Spleen (tissue), 11 donors: ENCODE measurements around the gene KIF1A. TPM values are rescaled to one million over a fixed set of nuclear protein-coding genes. Genes with fewer than 3 reads are reported as not detected.

ENCODE experiments used
- DNase-seq: peaks from one replicate; pipeline ENCODE4 v3.0.0-alpha.2; 2020
- H3K27ac ChIP-seq, 8 donors: fragments of 200-600 bp; sonication (generic) in 7 of 8; 1 replicate in 4 of 8; 2 replicates in 4 of 8; pipeline versions ENCODE4 v1.5.0 to v1.8.0; 2016 to 2021; ENCODE audit warnings: inconsistent platforms in 4 of 8, mild to moderate bottlenecking in 4 of 8, moderate library complexity in 1 of 8
- H3K27me3 ChIP-seq, 7 donors: fragments of 200-600 bp; sonication (generic) in 6 of 7; replicated peaks in 1 of 7; 1 replicate in 4 of 7; 2 replicates in 3 of 7; pipeline versions ENCODE4 v1.5.0 to v1.8.0; 2016 to 2021; ENCODE audit warnings: inconsistent platforms in 3 of 7, mild to moderate bottlenecking in 1 of 7
- H3K36me3 ChIP-seq, 6 donors: fragments of 200-600 bp; sonication (generic) in 5 of 6; 1 replicate in 4 of 6; 2 replicates in 2 of 6; pipeline versions ENCODE4 v1.5.0 to v1.8.0; 2016 to 2021; ENCODE audit warnings: inconsistent platforms in 2 of 6
- H3K4me1 ChIP-seq, 6 donors: fragments of 200-600 bp; sonication (generic) in 5 of 6; 1 replicate in 3 of 6; 2 replicates in 3 of 6; pipeline versions ENCODE4 v1.5.0 to v1.8.0; 2016 to 2021; ENCODE audit warnings: inconsistent platforms in 3 of 6
- H3K4me3 ChIP-seq, 8 donors: fragments of 200-600 bp; sonication (generic) in 7 of 8; 1 replicate in 4 of 8; 2 replicates in 4 of 8; pipeline versions ENCODE4 v1.5.0 to v1.8.0; 2016 to 2021; ENCODE audit warnings: inconsistent platforms in 4 of 8, mild to moderate bottlenecking in 4 of 8, moderate library complexity in 2 of 8
- H3K9me3 ChIP-seq, 8 donors: fragments of 200-600 bp; sonication (generic) in 7 of 8; 1 replicate in 4 of 8; 2 replicates in 4 of 8; pipeline versions ENCODE4 v1.5.0 to v1.8.0; 2016 to 2021; ENCODE audit warnings: inconsistent platforms in 4 of 8
- POLR2A ChIP-seq, 3 donors: fragments of 450-650 bp; IDR thresholded peaks; one replicate each; pipeline ENCODE4 v1.5.1; 2017; ENCODE audit warnings: antibody characterized with exemption in 3 of 3, mild to moderate bottlenecking in 1 of 3
- POLR2AphosphoS5 ChIP-seq, 3 donors: sonication (generic); formaldehyde crosslinking; IDR thresholded peaks; one replicate each; pipeline ENCODE4 v1.5.1; 2017; ENCODE audit warnings: antibody characterized with exemption in 3 of 3
- WGBS, 5 donors: extraction: QIAGEN DNeasy Blood & Tissue Kit in 3 of 5; methylation state at CpG; one replicate each; pipeline versions ENCODE4 v1.1.5 to v1.1.7; 2013 to 2018; 5-methylcytosine and 5-hydroxymethylcytosine counted together
- intact Hi-C: fragments of 100-400 bp; cut with DNase I; formaldehyde crosslinking; loops from one replicate; pipeline ENCODE4 v1.15.0; 2023; ENCODE audit warnings: low total_unique reads
- polyA plus RNA-seq, 3 donors: library from polyadenylated mRNA; stranded (reverse); fragments of 200-250 nt; gene quantifications; one replicate each; pipeline ENCODE4 v1.2.1, GENCODE V29; 2013
- total RNA-seq, 7 donors: library from RNA; depleted of rRNA in 3 of 7; stranded (reverse); fragments of >200 nt in 3 of 7; fragmentation: NEBNext Ultra II Directional in 4 of 7; extraction: Animal tissue kit (Norgen Biotek cat#: 25700) in 4 of 7; gene quantifications; one replicate each; pipeline versions ENCODE4 v1.1.0 to v1.2.1, GENCODE V29; 2016 to 2021
- TF ChIP-seq, protein P1 (sequence below), 11 experiments: fragments of 200-600 bp in 7 of 11; fragments of 450-650 bp in 4 of 11; sonication (generic) in 4 of 11; IDR thresholded peaks in 8 of 11; conservative IDR thresholded peaks in 3 of 11; 1 replicate in 7 of 11; 2 replicates in 4 of 11; pipeline versions ENCODE4 v1.4.0 to v1.8.0; 2016 to 2021; ENCODE audit warnings: antibody characterized with exemption in 11 of 11, inconsistent platforms in 4 of 11, mild to moderate bottlenecking in 1 of 11
- donor health status: healthy with polysubstance abuse.
- donor health status: DM: no; HTN: no; CAD: no; lungs with moderate emphysema.
- donor health status: DM: no; HTN: no; CAD: no.
- donor health status: Bipolar disorder and iron deficiency.
- donor health status: healthy.
- donor health status: DM: no; HTN: no; CAD: no.
- donor health status: DM: yes; HTN: yes; CAD: no.

KIF1A gene
- total and polyA plus RNA-seq, 10 donors = 0.02 to 2.0 (median 0.55) TPM; not detected in 1

DNA sequence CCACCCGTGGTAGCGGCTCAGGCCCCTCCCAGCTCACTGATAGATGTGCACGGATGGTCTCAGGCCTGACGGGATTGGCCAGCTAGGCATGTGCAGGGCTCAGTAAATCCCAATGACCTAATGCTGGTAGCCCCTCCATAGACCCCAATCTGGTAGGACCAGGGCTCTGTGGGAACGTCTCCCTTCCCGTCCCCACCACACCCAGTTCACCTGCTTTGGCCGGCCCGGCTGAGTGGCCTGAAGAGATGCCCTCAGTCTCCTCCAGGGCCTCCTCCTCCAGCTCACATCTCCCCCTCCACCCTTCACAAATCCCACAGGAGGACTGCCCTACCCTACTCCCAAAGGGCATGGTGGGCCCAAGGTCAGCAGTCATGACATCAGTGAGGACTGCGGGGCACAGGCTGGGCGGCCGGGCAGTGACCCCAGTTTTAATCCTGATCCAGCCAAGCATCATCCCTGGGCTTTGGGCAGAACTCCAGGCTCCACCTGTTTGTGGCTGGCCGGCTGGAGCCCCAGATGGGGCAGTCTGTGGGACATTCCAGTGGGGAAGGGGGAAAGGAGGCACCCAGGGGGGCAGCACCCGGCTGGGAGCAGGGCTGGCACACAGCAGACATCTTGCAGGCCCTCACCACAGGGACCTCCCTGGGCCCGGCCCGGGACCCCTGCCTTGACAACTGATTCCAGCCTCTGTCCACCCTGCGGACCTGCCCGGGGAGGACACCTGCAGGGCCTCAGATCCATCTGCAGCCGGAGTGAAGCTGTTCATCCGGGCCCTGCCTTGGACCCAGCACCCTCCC lies 2.3 kb downstream of the KIF1A start:
- intact Hi-C loops = no loop called here
- no peaks in the 10 kb centered on the region for H3K36me3 ChIP-seq
- TF ChIP-seq, protein P1, sequence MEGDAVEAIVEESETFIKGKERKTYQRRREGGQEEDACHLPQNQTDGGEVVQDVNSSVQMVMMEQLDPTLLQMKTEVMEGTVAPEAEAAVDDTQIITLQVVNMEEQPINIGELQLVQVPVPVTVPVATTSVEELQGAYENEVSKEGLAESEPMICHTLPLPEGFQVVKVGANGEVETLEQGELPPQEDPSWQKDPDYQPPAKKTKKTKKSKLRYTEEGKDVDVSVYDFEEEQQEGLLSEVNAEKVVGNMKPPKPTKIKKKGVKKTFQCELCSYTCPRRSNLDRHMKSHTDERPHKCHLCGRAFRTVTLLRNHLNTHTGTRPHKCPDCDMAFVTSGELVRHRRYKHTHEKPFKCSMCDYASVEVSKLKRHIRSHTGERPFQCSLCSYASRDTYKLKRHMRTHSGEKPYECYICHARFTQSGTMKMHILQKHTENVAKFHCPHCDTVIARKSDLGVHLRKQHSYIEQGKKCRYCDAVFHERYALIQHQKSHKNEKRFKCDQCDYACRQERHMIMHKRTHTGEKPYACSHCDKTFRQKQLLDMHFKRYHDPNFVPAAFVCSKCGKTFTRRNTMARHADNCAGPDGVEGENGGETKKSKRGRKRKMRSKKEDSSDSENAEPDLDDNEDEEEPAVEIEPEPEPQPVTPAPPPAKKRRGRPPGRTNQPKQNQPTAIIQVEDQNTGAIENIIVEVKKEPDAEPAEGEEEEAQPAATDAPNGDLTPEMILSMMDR (IDR thresholded peaks at IDR 0.05 in 8 of 11, conservative IDR thresholded peaks at IDR 0.05 in 3 of 11) = no peak
- TF ChIP-seq POLR2A (IDR thresholded peaks at IDR 0.05) (no peak), POLR2AphosphoS5 (IDR thresholded peaks at IDR 0.05) (no peak)
- no peak overlapping the region for H3K4me3 ChIP-seq
- 84 to 94% (median 86%) methylated on average over 9 to 19 of the region's 19 CpGs for WGBS, 5 donors
- H3K27ac ChIP-seq = no peak overlapping the region
- H3K4me1 ChIP-seq = peaks cover 3 to 32% (median 26%) of the 10 kb centered on the region in 6 donors
- DNase-seq = peak; percentile 62
- H3K27me3 ChIP-seq = peaks cover 4 to 77% (median 51%) of the 10 kb centered on the region in 7 donors
- H3K9me3 ChIP-seq = peaks cover 0 to 23% (median 9%) of the 10 kb centered on the region in 8 donors

DNA sequence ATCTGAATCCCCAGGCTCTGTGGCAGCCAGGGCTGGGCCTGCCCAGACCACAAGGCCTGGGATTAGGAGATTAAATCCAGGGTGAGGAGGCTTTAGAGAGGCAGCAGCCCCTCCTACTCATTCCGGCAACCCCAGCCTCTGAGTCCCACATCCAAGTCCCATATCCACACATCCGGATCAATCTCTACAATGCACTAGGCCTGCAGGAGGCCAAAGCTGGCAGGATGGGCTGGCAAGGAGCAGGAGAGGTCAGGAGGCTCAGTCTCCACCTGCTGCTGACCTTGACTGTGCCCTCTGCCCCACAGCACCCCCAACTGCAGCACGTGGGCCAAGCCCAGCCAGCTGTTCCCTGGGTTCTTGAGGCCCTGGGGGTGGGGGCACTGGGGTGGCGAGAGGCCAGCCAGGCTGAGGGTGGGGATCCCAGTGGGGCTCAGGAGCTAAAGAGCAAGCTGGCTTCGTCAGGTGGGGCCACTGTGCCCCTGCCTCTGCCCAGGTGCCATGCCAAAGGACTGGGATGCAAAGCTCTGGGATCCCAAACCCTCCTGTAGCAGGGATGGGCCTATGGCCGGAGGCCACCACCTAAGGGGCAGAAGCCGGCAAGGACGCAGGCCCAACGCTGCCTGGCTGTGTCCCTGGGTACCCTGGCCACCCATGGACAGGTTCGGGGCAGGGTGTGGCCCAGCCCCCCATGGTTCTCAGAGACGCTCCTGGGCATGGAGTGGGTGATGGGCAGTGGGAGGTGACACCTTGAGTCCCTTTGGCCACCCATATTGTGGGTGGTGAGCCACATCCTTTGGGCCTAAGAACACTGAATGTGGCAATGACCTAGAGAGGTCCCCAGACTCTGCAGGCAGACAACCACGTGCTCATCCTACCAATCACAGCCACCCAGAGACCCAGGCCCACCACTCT lies 3.2 kb downstream of the KIF1A start:
- Histone ChIP-seq H3K4me3 (no peak overlapping the region), H3K4me1 (peaks cover 3 to 32% (median 26%) of the 10 kb centered on the region in 6 donors), H3K9me3 (peaks cover 0 to 31% (median 11%) of the 10 kb centered on the region in 8 donors), H3K27me3 (peaks cover 4 to 68% (median 44%) of the 10 kb centered on the region in 7 donors), H3K36me3 (no peaks in the 10 kb centered on the region), H3K27ac (no peak overlapping the region)
- 63 to 83% (median 79%) methylated on average over 3 to 12 of the region's 12 CpGs for whole genome bisulfite sequencing, 5 donors
- peak; percentile 57 for DNase-seq
- no peak for TF ChIP-seq POLR2A (IDR thresholded peaks at IDR 0.05)
- TF ChIP-seq, protein P1 (IDR thresholded peaks at IDR 0.05 in 8 of 11, conservative IDR thresholded peaks at IDR 0.05 in 3 of 11) = no peak
- no peak for TF ChIP-seq POLR2AphosphoS5 (IDR thresholded peaks at IDR 0.05)
- intact Hi-C loops = no loop called here

DNA sequence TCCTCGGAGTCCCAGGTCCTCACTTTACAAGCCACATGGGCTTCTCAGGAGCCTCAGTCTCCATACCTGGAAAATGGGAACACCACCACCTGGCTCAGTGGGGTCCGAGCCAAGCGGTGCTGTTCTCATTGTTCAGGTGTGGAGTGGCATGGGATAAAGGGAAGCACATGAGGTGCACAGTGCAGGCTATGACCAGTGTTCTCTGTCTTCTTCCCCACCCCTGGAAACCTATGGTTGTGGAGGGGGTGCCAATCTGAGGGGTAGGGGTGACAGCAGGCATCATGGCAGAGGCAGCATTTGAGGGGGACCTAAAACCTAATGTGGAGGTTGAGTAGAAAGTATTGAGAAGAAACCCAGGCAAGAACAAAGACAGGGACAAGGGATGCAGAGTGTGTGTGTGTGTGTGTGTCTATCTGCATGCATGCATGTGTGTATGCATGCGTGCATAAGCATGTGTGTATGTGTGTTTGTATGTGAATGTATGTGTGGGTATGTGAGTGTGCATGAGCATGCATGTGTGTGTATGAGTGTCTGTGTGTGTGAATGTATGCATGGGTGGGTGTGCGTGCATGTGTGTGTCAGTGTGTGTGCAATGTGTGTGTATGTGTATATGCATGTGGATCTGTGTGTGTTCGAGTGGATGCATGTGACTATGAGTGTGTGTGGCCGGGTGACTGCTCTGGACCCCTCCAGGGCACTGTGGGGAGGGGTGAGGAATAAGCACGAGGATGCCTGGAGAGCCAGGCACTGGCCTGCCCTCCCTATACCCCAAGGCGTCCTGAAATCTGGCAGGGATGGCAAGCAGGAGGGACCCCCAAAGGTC lies 4.0 kb downstream of the KIF1A start:
- no peaks in the 10 kb centered on the region for H3K36me3 ChIP-seq
- no peak overlapping the region for H3K4me3 ChIP-seq
- peaks cover 4 to 60% (median 36%) of the 10 kb centered on the region in 7 donors for H3K27me3 ChIP-seq
- peaks cover 0 to 32% (median 11%) of the 10 kb centered on the region in 8 donors for H3K9me3 ChIP-seq
- 77 to 91% (median 80%) methylated on average over 6 to 9 of the region's 9 CpGs for WGBS, 5 donors
- peak; percentile 51 for DNase-seq
- no peak overlapping the region for H3K27ac ChIP-seq
- TF ChIP-seq, protein P1 (IDR thresholded peaks at IDR 0.05 in 8 of 11, conservative IDR thresholded peaks at IDR 0.05 in 3 of 11) = no peak
- TF ChIP-seq POLR2A (IDR thresholded peaks at IDR 0.05) = no peak
- TF ChIP-seq POLR2AphosphoS5 (IDR thresholded peaks at IDR 0.05) = no peak
- H3K4me1 ChIP-seq = peaks cover under 1 to 25% (median 22%) of the 10 kb centered on the region in 6 donors
- intact Hi-C loops = no loop called here
